K562 (cell line): Measurements from ENCODE around the gene SPAG16. TPM values are rescaled to one million over a fixed set of nuclear protein-coding genes. Genes with fewer than 3 reads are reported as not detected.

Experiments
- CTBP1 ChIP-seq: fragments of 450-650 bp; IDR thresholded peaks from 2 replicates; pipeline ENCODE4 v1.6.1; 2016; ENCODE audit warnings: borderline replicate concordance
- E4F1 ChIP-seq: fragments of 250-450 bp; sonication (Bioruptor Pico); IDR thresholded peaks from 2 replicates; pipeline ENCODE4 v1.5.0; 2021; ENCODE audit warnings: mild to moderate bottlenecking, borderline replicate concordance
- RFX5 ChIP-seq: IDR thresholded peaks from 2 replicates; pipeline ENCODE4 v1.6.1; 2011; ENCODE audit warnings: low read depth, mild to moderate bottlenecking, improper control_type of control experiment, low read length
- ZNF134 ChIP-seq: fragments of 250-450 bp; sonication (Bioruptor Pico); conservative IDR thresholded peaks from 2 replicates; pipeline ENCODE4 v1.4.0; 2020
- ZNF431 ChIP-seq: sonication (generic); formaldehyde crosslinking; IDR thresholded peaks from 2 replicates; pipeline ENCODE4 v1.8.0; 2022; ENCODE audit warnings: mild to moderate bottlenecking, missing genetic modification reagents
- polyA plus RNA-seq, 8 experiments: library from polyadenylated mRNA; depleted of rRNA in 4 of 8; stranded (reverse) in 5 of 8; unstranded in 3 of 8; fragments of >200 nt; fragmentation: Nextera tagmentation in 2 of 8; fragmentation: Illumina TruSeq in 1 of 8; extraction: Ambion mirVana in 2 of 8; extraction: Trizol in 1 of 8; gene quantifications; 2 replicates each; pipeline versions ENCODE4 v1.2.1 to v1.2.3, GENCODE V29; 2011 to 2014; ENCODE audit warnings: inconsistent platforms in 1 of 8, missing spikeins in 1 of 8
- total RNA-seq, 7 experiments: library from RNA; depleted of rRNA in 6 of 7; stranded (reverse); fragments of >200 nt in 6 of 7; fragmentation: Illumina TruSeq in 2 of 7; extraction: Trizol in 2 of 7; gene quantifications; 2 replicates each; pipeline versions ENCODE4 v1.2.1 to v1.2.3, GENCODE V29; 2011 to 2021; ENCODE audit warnings: low replicate concordance in 1 of 7
- TF ChIP-seq, protein P1 (sequence below), 2 experiments: fragments of 450-650 bp in 1 of 2; sonication (generic) in 1 of 2; formaldehyde crosslinking in 1 of 2; IDR thresholded peaks; 2 replicates each; pipeline versions ENCODE4 v1.7.1 to v1.9.0; 2016 to 2022; ENCODE audit warnings: inconsistent platforms in 1 of 2, mild to moderate bottlenecking in 1 of 2, missing genetic modification reagents in 1 of 2

Gene SPAG16
- total and polyA plus RNA-seq, 9 of the 15 experiments (the other 6 are each of a cell fraction or from before 2014, with no cell fraction given): 0.98 to 5.9 (median 3.5) TPM

DNA sequence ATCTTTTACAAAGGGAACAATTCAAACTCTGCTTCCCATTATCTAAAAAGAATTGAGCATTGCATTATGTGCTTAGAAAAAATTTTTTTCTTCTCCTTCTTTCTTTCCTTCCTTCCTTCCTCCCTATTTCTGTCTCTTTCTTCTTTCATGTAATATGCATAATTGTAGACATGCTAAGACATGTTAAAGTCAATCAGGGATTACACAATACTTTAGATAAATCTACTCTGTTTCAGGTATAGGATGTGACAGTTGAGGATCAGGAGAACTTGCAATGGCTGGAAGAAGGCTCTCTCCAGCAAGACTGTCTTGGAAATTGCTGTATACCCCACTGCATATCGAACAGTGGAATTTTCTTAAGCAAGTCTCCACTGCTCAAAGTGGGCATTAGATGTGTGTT is 9.0 kb upstream of the SPAG16 start (continued):
- TF ChIP-seq, protein P1, sequence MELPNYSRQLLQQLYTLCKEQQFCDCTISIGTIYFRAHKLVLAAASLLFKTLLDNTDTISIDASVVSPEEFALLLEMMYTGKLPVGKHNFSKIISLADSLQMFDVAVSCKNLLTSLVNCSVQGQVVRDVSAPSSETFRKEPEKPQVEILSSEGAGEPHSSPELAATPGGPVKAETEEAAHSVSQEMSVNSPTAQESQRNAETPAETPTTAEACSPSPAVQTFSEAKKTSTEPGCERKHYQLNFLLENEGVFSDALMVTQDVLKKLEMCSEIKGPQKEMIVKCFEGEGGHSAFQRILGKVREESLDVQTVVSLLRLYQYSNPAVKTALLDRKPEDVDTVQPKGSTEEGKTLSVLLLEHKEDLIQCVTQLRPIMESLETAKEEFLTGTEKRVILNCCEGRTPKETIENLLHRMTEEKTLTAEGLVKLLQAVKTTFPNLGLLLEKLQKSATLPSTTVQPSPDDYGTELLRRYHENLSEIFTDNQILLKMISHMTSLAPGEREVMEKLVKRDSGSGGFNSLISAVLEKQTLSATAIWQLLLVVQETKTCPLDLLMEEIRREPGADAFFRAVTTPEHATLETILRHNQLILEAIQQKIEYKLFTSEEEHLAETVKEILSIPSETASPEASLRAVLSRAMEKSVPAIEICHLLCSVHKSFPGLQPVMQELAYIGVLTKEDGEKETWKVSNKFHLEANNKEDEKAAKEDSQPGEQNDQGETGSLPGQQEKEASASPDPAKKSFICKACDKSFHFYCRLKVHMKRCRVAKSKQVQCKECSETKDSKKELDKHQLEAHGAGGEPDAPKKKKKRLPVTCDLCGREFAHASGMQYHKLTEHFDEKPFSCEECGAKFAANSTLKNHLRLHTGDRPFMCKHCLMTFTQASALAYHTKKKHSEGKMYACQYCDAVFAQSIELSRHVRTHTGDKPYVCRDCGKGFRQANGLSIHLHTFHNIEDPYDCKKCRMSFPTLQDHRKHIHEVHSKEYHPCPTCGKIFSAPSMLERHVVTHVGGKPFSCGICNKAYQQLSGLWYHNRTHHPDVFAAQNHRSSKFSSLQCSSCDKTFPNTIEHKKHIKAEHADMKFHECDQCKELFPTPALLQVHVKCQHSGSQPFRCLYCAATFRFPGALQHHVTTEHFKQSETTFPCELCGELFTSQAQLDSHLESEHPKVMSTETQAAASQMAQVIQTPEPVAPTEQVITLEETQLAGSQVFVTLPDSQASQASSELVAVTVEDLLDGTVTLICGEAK (IDR thresholded peaks at IDR 0.05): no peak
- TF ChIP-seq, protein P1 (CRISPR knock-in tag; IDR thresholded peaks at IDR 0.05): no peak
- TF ChIP-seq E4F1: no peak
- TF ChIP-seq ZNF431: no peak
- TF ChIP-seq ZNF134: no peak
- no peak for TF ChIP-seq CTBP1
- no peak for TF ChIP-seq RFX5
- TF ChIP-seq, all 486 proteins: peak for 0
